Bronchial smooth muscle cell (primary cell): Measurements from ENCODE around the gene ZNF365. TPM values are rescaled to one million over a fixed set of nuclear protein-coding genes. Genes with fewer than 3 reads are reported as not detected.

Experiments used
- total RNA-seq: library from RNA; depleted of rRNA; stranded (reverse); fragments of >200 nt; gene quantifications from 2 replicates; pipeline ENCODE4 v1.2.1, GENCODE V29; 2014

ZNF365 gene
- 0.94 and 2.8 TPM in 2 replicates for total RNA-seq

GRCh38 chr10:62373995-62374861, at the start of gene ZNF365:
TSS of gene ZNF365 (plus strand) at chr10:62374369. CDS start at chr10:62376194, 1,825 bp downstream.

Other genes with a start within 250 kb of the ZNF365 start
- gene RTKN2, start 105.5 kb upstream of the ZNF365 start, total RNA-seq, result 0.17 and 0.47 TPM in 2 replicates